Posterior vena cava (tissue), 2 donors: ENCODE measurements around the gene RDH5. TPM values are rescaled to one million over a fixed set of nuclear protein-coding genes. Genes with fewer than 3 reads are reported as not detected.

Source experiments
- DNase-seq: peaks from one replicate; pipeline ENCODE4 v3.0.0-alpha.2; 2020; ENCODE audit warnings: low spot score
- intact Hi-C, 2 donors: fragments of 100-400 bp; cut with DNase I; formaldehyde crosslinking; loops; one replicate each; pipeline versions ENCODE4 v1.14.1 to v1.14.2; 2022 to 2023
- long read RNA-seq, 2 donors: library from polyadenylated mRNA; unstranded; transcript quantifications; one replicate each; pipeline ENCODE4 v2.0.0, GENCODE V29; 2020 to 2021
- total RNA-seq, 2 donors: library from RNA; stranded (reverse); fragmentation: NEBNext Ultra II Directional; extraction: Animal tissue kit (Norgen Biotek cat#: 25700); gene quantifications; one replicate each; pipeline ENCODE4 v1.2.1, GENCODE V29; 2021
- donor health status: DM: yes; HTN: yes; CAD: no.
- donor health status: DM: yes; HTN: yes; CAD: no.

The RDH5 gene
- 10 to 100 TPM; 19.2 to 39.7 TPM for total RNA-seq
- long read RNA-seq, donor 1, partial matches to known transcripts = 1 of 3 reads
- long read RNA-seq, donor 1, other reads (novel, unspliced or antisense) = 0 of 3 reads
- long read RNA-seq, donor 2, transcript RDH5-201 (5 exons, 1,269 nt) = major isoform, 6 of 17 reads
- long read RNA-seq, donor 2, partial matches to known transcripts = 4 of 17 reads
- long read RNA-seq, donor 2, other reads (novel, unspliced or antisense) = 2 of 17 reads

DNA sequence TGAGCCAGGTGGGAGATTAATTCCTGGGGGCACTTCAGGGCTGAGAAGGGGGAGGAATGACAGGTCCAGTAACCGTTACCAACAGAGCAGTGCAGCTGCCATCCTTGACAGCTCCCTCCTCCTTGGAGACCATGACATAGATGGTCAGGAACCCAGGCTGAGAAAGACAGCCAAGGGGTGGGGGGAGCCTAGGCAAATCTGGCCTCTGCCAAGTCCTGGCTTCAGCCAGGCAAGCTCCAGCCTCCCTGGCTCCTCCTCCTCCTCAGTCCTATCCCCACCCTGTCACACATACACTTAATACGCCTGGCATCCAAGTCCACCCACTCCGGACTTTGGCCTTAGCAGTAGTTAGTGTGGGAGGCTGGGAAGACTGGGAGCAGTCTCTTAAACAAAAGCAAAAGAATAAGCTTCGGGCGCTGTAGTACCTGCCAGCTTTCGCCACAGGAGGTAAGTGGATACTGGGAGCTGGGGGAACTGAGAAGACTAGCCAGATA lies at the start of gene RDH5:
RDH5 (plus strand) TSS at position 323 of the 494 bp plus-strand sequence. CDS start 792 bp downstream, outside the sequence.
- peak; percentile 91 for DNase-seq
- intact Hi-C loops = no loop called here

DNA sequence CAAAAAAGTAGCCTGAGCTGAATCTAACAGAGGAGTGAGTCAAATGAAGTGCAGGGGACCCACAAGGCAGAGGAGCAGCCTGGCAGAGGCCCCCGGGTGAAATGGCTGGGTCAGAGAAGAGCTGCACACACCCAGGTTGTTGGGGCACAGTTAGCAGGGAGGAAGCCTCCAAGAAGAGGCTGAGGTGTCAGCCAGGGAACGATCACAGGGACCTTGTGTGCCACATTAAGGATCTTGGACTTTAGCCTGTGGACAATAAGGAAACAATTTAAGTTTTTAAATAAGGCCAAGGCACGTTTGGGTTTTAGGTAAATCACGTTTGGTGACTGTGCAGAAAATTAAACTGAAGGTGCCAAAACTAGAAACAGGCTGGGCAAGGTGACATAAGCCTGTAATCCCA lies 48.4 kb upstream of the RDH5 start:
- DNase-seq = peak; percentile 25
- intact Hi-C loops = no loop called here

DNA sequence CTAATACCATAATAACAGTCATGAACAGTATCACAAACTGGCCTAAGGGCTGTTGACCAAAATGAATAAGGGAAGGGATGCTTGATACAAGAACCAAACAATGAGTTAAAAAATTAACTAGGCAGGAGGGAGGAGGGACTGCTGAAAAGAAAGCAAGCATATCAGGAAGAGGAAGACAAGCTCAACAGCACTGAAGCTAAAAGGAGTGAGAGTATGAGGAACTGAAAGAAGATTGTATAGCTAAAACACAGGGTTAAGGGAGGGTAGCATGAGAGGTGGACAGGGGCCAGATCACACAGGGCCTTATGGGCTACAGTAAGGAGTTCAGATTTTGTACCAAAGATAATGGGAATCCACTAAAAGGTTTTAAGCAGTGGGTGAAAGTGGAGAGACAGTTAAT lies 46.6 kb upstream of the RDH5 start:
- no peak for DNase-seq
- intact Hi-C loops = no loop called here

DNA sequence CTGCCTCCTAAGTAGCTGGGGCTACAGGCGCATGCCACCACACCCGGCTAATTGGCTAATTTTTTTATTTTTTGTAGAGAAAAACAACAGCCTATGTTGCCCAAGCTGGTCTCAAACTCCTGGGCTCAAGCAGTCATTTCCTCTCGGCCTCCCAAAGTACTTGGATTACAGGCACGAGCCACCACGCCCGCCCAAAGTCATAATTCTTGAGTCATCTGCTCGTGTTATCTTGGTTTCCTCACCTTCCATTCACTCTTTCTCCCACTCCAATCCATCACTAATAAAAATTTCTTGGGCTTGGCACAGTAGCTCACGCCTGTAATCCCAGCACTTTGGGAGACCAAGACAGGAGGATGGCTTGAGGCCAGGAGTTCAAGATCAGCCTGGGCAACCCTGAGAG lies 44.5 kb upstream of the RDH5 start:
- intact Hi-C loops = no loop called here
- peak; percentile 37 for DNase-seq

- peak; percentile 1 for DNase-seq
- intact Hi-C loops = no loop called here
Observed at GRCh38 chr12:55676707-55677106, 43.5 kb upstream of the RDH5 start.

DNA sequence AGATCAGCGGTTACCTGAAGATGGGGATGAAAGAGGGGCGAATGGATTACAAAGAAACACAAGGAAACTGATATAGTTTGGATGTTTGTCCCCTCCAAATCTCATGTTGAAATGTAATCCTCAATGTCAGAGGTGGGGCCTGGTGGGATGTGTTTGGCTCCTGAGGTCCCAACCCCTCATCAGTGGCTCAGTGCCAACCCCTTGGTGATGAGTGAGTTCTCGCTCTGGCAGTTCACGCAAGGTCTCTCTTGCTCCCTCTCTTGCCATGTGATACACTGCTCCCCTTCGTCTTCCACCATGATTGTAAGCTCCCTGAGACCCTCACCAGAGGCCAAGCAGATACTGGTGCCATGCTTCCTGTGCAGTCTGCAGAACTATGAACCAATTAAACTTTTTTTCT lies 40.5 kb upstream of the RDH5 start:
- intact Hi-C loops = loop anchor here in 1 of 2 donors (5.0 kb wide), 1 partner anchor 48 kb away; the partner anchor contains the start of gene CD63
- DNase-seq = peak; percentile 22

DNA sequence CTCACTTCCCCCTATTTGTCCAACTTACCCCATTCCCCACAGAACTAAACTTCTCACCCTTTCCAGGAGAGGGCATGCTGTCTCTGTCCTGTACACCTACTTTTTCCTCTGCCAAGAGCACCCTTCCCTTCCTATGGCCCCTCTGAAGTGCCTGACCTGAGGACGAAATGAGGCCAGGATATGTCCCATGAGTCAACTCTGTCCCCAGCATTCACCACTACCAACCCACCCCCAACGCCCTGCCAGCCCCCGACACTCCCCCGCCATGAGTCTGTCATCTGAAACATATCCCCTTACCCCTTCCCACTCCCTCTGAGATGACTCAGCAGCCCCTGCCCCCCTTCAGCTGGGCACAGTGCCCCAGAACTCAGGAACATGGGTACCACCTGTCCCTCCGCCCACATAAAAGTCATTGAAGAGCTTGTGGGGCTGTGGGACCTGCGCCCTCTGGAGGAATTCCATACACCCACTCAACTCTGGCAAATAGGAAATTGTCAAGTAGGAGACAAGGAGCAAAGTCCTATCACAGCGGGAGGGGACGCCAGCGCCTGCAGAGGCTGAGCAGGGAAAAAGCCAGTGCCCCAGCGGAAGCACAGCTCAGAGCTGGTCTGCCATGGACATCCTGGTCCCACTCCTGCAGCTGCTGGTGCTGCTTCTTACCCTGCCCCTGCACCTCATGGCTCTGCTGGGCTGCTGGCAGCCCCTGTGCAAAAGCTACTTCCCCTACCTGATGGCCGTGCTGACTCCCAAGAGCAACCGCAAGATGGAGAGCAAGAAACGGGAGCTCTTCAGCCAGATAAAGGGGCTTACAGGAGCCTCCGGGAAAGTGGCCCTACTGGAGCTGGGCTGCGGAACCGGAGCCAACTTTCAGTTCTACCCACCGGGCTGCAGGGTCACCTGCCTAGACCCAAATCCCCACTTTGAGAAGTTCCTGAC lies 38.8 kb upstream of the RDH5 start:
- intact Hi-C loops = loop anchor here in 1 of 2 donors (5.0 kb wide), 1 partner anchor 46 kb away; the partner anchor contains the start of gene CD63

DNA sequence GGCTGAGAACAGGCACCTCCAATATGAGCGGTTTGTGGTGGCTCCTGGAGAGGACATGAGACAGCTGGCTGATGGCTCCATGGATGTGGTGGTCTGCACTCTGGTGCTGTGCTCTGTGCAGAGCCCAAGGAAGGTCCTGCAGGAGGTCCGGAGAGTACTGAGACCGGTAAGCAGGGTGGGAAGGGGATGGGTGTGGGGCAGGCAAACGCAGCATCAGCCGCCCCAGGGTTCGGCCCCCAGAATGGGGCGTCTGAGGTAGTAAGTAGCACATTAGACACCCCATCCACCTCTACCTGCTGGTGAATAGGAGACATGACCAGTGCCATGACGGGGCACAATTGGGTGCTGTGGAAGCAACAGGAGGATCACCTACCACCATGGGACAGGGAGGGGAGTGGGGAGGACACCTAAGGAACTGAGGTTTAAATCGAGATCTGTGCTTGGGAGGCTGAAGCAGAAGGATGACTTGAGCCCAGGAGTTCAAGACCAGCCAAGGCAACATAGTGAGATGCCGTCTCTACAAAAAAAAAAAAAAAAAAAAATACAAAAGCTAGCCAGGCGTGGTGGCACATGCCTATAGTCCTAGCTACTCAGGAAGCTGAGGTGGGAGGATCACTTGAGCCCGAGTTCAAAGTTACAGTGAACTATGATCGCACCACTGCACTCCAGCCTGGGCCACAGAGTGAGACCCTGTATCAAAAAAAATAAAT lies 38.0 kb upstream of the RDH5 start:
- DNase-seq = peak; percentile 52
- intact Hi-C loops = loop anchor here in 1 of 2 donors (5.0 kb wide), 1 partner anchor 45 kb away; the partner anchor contains the start of gene CD63

More for the DNA sequence above, 38.8 kb upstream of the RDH5 start:
- peak; percentile 82 for DNase-seq

DNA sequence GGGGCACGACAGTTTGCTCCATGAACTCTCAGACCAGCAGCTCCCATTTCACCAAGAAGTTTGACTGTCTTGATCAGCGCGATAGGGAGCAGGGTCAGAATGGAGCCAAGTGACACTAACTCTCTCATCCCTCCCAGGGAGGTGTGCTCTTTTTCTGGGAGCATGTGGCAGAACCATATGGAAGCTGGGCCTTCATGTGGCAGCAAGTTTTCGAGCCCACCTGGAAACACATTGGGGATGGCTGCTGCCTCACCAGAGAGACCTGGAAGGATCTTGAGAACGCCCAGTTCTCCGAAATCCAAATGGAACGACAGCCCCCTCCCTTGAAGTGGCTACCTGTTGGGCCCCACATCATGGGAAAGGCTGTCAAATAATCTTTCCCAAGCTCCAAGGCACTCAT lies 36.5 kb upstream of the RDH5 start:
- intact Hi-C loops = loop anchor here in 1 of 2 donors (5.0 kb wide), 1 partner anchor 44 kb away; the partner anchor contains the start of gene CD63

GRCh38 chr12:55684761-55685370 lies 35.3 kb upstream of the RDH5 start:
- DNase-seq = peak; percentile 68

More for the DNA sequence above, 36.5 kb upstream of the RDH5 start:
- peak; percentile 22 for DNase-seq

GRCh38 chr12:55685671-55686070 lies 34.5 kb upstream of the RDH5 start:
- DNase-seq = peak; percentile 24
- intact Hi-C loops = no loop called here

More at GRCh38 chr12:55684761-55685370, 35.3 kb upstream of the RDH5 start:
- intact Hi-C loops = loop anchor here in 1 of 2 donors (5.0 kb wide), 1 partner anchor 42 kb away; the partner anchor contains the start of gene CD63

DNA sequence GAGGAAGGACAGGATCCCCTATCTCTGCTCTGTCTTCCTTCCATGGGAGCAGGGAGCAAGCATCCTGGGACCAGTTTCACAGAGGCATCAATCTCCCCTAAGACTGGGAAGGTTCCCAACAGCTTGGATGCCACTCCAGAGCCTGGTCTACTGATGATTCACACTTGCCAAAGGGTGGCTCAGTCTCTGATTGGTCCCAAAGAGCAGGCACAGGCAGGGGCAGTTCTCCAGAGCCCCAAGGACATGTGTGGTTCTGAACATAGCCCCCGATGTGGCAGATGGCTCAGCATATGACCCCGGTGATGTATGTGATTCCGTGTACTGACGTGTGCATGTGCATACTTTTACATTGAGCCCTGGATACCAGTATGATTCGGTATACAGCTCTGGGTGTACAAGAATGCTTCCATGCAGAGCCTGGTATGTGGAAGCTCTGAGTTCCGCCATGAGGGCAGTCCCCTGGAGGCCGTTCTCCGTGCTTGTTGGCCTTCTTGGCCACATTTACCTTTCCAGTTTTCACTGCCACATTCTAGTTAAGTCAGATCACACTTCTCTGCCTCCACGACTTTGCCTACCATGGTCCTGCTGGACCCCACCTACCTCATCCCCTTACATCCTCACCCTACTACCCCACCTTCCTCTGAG lies 33.7 kb upstream of the RDH5 start:
- intact Hi-C loops = no loop called here
- DNase-seq = peak; percentile 44

DNA sequence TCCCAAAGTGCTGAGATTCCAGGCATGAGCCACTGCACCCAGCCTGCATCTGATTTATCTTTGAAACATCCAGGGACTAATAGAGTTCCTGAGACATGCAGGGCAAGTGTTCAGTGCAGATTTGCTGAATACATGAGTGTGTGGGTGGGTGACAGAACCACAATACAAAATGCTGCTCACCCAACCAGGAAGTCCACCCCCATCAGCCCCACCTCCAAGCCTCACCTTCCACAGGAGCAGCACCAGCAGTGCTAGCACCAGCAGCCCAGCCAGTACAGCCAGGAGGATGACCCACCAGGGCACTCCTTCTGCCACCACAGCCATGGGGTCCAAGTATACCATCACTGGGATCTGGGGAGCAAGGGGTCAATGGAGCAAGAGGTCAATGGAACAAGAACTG lies 32.4 kb upstream of the RDH5 start:
- intact Hi-C loops = no loop called here
- peak; percentile 38 for DNase-seq

DNA sequence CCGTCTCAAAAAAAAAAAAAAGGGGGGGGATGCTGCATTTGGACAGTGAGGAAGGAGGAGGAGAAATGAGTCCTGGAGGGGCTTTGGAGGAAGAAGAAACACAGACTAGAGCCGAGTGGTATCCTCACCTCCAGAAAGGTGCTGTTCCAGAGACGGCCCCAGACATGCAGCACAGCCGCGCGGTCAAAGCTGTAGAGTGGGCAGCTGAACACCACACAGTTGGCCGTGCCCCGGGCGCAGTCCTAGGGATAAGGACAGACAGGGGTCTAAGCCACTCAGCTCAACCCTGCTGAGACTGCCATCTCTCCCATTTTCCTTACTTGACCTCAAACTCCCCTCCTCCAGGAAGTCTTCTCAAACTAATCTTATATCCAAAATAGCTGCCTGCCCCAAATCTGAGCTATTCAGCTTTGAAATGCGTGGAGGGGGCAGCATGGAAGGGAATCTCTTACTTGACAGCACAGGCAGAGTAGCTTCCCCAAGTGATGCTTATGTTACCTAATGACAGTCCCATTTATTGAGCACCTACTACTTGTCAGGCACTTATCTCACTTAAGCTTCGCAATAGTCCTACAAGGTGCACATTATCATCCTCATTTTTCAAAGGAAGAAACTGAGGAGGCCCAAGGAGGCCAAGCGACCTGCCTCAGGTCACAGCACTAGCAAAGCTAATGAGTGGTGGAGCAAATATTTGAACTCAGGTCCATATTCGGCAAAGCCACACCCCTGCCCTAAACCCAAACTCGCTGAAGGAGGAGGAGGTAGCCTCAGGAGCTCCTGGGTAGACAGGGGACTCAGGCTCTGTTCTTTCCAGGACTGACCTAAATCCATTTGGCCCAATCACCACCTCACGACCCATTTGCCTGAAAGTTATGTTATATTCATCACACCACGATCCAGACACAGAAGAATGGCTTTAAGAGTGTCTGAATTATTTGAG lies 31.2 kb upstream of the RDH5 start:
- peak; percentile 50 for DNase-seq
- intact Hi-C loops = no loop called here

- intact Hi-C loops = no loop called here
- DNase-seq = peak; percentile 74
Observed at GRCh38 chr12:55692631-55693322, 27.4 kb upstream of the RDH5 start.

- peak; percentile 37 for DNase-seq
- intact Hi-C loops = no loop called here
Observed at GRCh38 chr12:55693323-55694187, 26.6 kb upstream of the RDH5 start.
